Choroid plexus epithelial cell (primary cell): ENCODE measurements around the gene BAIAP2L2.

Experiments used
- DNase-seq: peaks from one replicate; pipeline ENCODE4 v3.0.0-alpha.2; 2010; ENCODE audit warnings: low read depth
- H3K4me3 ChIP-seq: 2 replicates; pipeline ENCODE4 v1.5.1; 2011; ENCODE audit warnings: low read depth, mild to moderate bottlenecking, control low read depth, low read length, moderate library complexity
- CTCF ChIP-seq: conservative IDR thresholded peaks from 2 replicates; pipeline ENCODE4 v1.5.1; 2011; ENCODE audit warnings: low read depth, mild to moderate bottlenecking, control low read depth, inconsistent platforms, low read length, moderate library complexity

Gene BAIAP2L2

GRCh38 chr22:38065539-38065938 lies 44.9 kb downstream of the BAIAP2L2 start:
- H3K4me3 ChIP-seq: no peak overlapping the region
- no peak for DNase-seq
- TF ChIP-seq CTCF: no peak

- H3K4me3 ChIP-seq: no peak overlapping the region
- no peak for DNase-seq
- no peak for TF ChIP-seq CTCF
Observed at GRCh38 chr22:38062791-38063190, 47.7 kb downstream of the BAIAP2L2 start.

GRCh38 chr22:38056969-38057891 lies 53.3 kb downstream of the BAIAP2L2 start, which contains the start of gene PICK1:
PICK1 (plus strand) TSS chr22:38057404; CDS start chr22:38057810, 406 bp downstream.
- no peak for TF ChIP-seq CTCF
- H3K4me3 ChIP-seq: peak within 1 kb of the TSS; percentile 81
- peak; percentile 94 for DNase-seq

- H3K4me3 ChIP-seq: no peak overlapping the region
- DNase-seq: peak; percentile 79
- peak; percentile 79 for TF ChIP-seq CTCF
Observed at GRCh38 chr22:38051900-38052862, 58.3 kb downstream of the BAIAP2L2 start.

- H3K4me3 ChIP-seq: no peak overlapping the region
- DNase-seq: no peak
- no peak for TF ChIP-seq CTCF
Observed at GRCh38 chr22:38051261-38051660, 59.2 kb downstream of the BAIAP2L2 start.

GRCh38 chr22:38050720-38051119 lies 59.8 kb downstream of the BAIAP2L2 start:
- no peak for DNase-seq
- TF ChIP-seq CTCF: no peak
- H3K4me3 ChIP-seq: no peak overlapping the region
